DND-41 (cell line): ENCODE results near the gene SMCR8.

Experiments
- CTCF ChIP-seq: IDR thresholded peaks from 2 replicates; pipeline ENCODE4 v1.5.1; 2012; ENCODE audit warnings: borderline replicate concordance, low read length, moderate library complexity, mild to moderate bottlenecking; ENCODE audit not compliant: poor library complexity, severe bottlenecking; ENCODE audit errors: extremely low read depth
- EZH2 ChIP-seq: IDR thresholded peaks from 3 replicates; pipeline ENCODE4 v1.6.1; 2012; ENCODE audit warnings: borderline replicate concordance, low read depth, mild to moderate bottlenecking, moderate library complexity, low read length, inconsistent platforms; ENCODE audit not compliant: severe bottlenecking

GRCh38 chr17:18318771-18319450, 3.8 kb downstream of the SMCR8 start:
- TF ChIP-seq CTCF (no peak), EZH2 (no peak)
